Osteoblast (primary cell): ENCODE measurements around the gene ACBD4. TPM values are rescaled to one million over a fixed set of nuclear protein-coding genes. Genes with fewer than 3 reads are reported as not detected.

ENCODE experiments used
- DNase-seq: peaks from one replicate; pipeline ENCODE4 v3.0.0; 2011; ENCODE audit warnings: low spot score, mixed read lengths; ENCODE audit not compliant: insufficient read length; ENCODE audit errors: missing footprints
- H2AFZ ChIP-seq: 2 replicates; pipeline ENCODE4 v1.6.0; 2011; ENCODE audit warnings: mild to moderate bottlenecking, low read length
- H3K27ac ChIP-seq: 2 replicates; pipeline ENCODE4 v1.5.1; 2011; ENCODE audit warnings: mild to moderate bottlenecking, low read depth, low read length, moderate library complexity
- H3K27me3 ChIP-seq: 2 replicates; pipeline ENCODE4 v1.6.0; 2012; ENCODE audit warnings: mild to moderate bottlenecking, control low read depth, inconsistent platforms, low read length, moderate library complexity; ENCODE audit not compliant: insufficient read depth
- H3K36me3 ChIP-seq: 2 replicates; pipeline ENCODE4 v1.5.1; 2011; ENCODE audit warnings: mild to moderate bottlenecking, low read length, control low read depth, moderate library complexity; ENCODE audit not compliant: insufficient read depth
- H3K4me1 ChIP-seq: 2 replicates; pipeline ENCODE4 v1.5.1; 2011; ENCODE audit warnings: mild to moderate bottlenecking, low read length, control low read depth, moderate library complexity; ENCODE audit not compliant: insufficient read depth
- H3K4me2 ChIP-seq: 2 replicates; pipeline ENCODE4 v1.6.0; 2011; ENCODE audit warnings: mild to moderate bottlenecking, low read length; ENCODE audit not compliant: insufficient read depth
- H3K4me3 ChIP-seq: fragments of 200-600 bp; sonication (generic); 3 replicates; pipeline ENCODE4 v1.5.1; 2012; ENCODE audit warnings: mild to moderate bottlenecking, low read length, inconsistent platforms; ENCODE audit not compliant: insufficient read depth
- H3K79me2 ChIP-seq: 2 replicates; pipeline ENCODE4 v1.6.0; 2012; ENCODE audit warnings: mild to moderate bottlenecking, low read length, control low read depth, inconsistent platforms; ENCODE audit not compliant: insufficient read depth
- H3K9me3 ChIP-seq: 2 replicates; pipeline ENCODE4 v1.5.1; 2011; ENCODE audit warnings: low read depth, low read length, control low read depth
- H4K20me1 ChIP-seq: 2 replicates; pipeline ENCODE4 v1.6.0; 2012; ENCODE audit warnings: mild to moderate bottlenecking, low read length, control low read depth; ENCODE audit not compliant: insufficient read depth
- total RNA-seq: library from RNA; depleted of rRNA; stranded (reverse); fragments of >200 nt; gene quantifications from 2 replicates; pipeline ENCODE4 v1.2.3, GENCODE V29; 2012
- TF ChIP-seq, protein P1 (sequence below): IDR thresholded peaks from 2 replicates; pipeline ENCODE4 v1.5.1; 2011; ENCODE audit warnings: mild to moderate bottlenecking, low read depth, low read length, moderate library complexity; ENCODE audit errors: extremely low read depth

Gene ACBD4
- total RNA-seq, 1 donor = 4.7 TPM

DNA sequence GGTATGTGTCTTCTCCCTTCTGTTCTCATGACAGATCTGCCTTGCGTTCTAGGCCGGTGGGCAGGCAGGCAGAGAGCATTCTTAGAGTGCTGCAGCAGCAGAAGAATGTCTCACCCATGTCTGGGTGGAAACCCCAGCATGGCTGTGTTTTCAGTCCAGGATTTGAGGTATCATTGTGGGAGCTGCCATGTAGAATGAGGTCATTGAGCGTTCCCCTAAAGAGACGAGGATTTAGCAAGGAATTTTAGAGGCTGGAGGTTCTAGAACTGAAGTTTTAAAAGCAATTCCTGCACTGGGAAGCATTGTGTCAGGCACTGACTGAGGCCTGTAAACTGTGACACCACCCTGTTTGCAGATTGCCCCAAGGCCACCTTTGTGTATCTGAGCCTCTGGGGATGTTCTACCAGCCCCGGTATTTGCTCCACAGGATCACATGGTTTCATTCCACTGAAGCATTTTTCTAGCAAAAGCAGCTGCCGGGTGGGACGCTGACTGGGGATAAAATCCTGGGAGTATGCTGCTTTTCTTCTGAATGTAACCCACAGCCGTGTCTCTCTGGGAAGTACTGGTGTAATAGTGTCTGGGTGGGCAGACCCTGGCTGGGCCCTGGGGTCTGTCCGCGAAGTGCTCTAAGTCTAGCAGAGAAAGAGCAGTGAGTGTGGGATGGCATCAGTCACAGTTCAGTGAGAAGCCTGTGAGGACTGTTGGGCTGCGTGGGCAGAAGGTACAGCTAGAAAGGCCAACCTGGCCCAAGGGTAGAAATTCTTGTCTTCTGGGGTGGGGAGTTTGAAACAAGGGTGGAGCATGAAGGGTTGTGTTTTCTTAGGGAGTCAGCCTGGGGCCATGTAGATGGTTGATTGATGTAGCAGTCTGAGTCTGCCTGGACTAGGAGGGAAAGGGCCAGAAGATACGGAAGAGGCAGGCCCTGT lies 33.3 kb upstream of the ACBD4 start:
- H3K4me1 ChIP-seq = peaks cover 6% of the 10 kb centered on the region
- peaks cover 2% of the 10 kb centered on the region for H4K20me1 ChIP-seq
- no peaks in the 10 kb centered on the region for H3K27me3 ChIP-seq
- no peak overlapping the region for H2AFZ ChIP-seq
- no peaks in the 10 kb centered on the region for H3K9me3 ChIP-seq
- H3K4me3 ChIP-seq = no peak overlapping the region
- H3K79me2 ChIP-seq = peaks cover 16% of the 10 kb centered on the region
- H3K4me2 ChIP-seq = no peak overlapping the region
- TF ChIP-seq, protein P1, sequence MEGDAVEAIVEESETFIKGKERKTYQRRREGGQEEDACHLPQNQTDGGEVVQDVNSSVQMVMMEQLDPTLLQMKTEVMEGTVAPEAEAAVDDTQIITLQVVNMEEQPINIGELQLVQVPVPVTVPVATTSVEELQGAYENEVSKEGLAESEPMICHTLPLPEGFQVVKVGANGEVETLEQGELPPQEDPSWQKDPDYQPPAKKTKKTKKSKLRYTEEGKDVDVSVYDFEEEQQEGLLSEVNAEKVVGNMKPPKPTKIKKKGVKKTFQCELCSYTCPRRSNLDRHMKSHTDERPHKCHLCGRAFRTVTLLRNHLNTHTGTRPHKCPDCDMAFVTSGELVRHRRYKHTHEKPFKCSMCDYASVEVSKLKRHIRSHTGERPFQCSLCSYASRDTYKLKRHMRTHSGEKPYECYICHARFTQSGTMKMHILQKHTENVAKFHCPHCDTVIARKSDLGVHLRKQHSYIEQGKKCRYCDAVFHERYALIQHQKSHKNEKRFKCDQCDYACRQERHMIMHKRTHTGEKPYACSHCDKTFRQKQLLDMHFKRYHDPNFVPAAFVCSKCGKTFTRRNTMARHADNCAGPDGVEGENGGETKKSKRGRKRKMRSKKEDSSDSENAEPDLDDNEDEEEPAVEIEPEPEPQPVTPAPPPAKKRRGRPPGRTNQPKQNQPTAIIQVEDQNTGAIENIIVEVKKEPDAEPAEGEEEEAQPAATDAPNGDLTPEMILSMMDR = no peak
- H3K36me3 ChIP-seq = peaks cover 81% of the 10 kb centered on the region
- no peak overlapping the region for H3K27ac ChIP-seq
- peak; percentile 32 for DNase-seq

DNA sequence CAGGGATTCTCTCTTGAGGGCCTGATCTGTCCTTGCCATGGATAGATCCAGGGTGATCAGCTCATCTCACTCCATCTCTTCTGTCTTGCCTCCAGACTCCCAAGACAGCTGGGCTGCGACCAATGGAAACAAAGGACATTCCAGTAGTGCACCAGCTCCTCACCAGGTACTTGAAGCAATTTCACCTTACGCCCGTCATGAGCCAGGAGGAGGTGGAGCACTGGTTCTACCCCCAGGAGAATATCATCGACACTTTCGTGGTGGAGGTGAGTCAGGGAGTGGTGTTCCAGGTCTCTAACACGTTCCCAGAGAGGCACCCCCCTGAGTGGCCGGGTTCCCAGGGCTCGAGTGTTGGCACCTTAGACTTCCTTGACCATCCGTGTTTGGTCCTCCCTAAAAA lies 32.6 kb upstream of the ACBD4 start:
- Histone ChIP-seq H3K27me3 (no peaks in the 10 kb centered on the region), H3K9me3 (no peaks in the 10 kb centered on the region), H3K79me2 (peaks cover 15% of the 10 kb centered on the region), H4K20me1 (peaks cover 8% of the 10 kb centered on the region), H3K4me1 (peaks cover 6% of the 10 kb centered on the region), H3K36me3 (peaks cover 80% of the 10 kb centered on the region), H3K4me2 (no peak overlapping the region), H3K4me3 (no peak overlapping the region), H2AFZ (no peak overlapping the region), H3K27ac (no peak overlapping the region)
- DNase-seq = peak; percentile 55
- TF ChIP-seq, protein P1 = no peak

DNA sequence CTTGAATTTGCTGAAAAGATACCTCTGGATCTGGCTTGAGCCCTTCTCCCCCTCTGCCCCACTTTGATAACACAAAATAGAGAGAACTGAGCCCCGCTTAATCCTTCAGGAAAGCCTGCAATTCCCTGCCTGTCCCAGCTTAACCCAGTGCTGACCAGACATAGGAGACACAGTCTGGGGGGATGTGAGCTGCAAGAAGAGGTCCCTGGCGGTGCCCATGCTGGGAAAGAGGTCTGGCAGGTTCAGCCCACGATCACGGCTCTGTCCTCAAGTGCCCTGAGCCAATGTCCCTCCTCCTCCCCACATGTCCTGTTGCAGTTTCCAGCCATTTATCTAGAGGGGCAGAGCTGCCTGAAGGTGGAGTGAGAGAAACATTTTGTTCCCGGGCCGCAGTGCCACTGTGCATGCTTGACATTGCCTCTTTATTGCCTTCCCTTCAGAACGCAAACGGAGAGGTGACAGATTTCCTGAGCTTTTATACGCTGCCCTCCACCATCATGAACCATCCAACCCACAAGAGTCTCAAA lies 32.2 kb upstream of the ACBD4 start:
- no peaks in the 10 kb centered on the region for H3K9me3 ChIP-seq
- DNase-seq = peak; percentile 46
- peaks cover 6% of the 10 kb centered on the region for H3K4me1 ChIP-seq
- peaks cover 8% of the 10 kb centered on the region for H4K20me1 ChIP-seq
- no peaks in the 10 kb centered on the region for H3K27me3 ChIP-seq
- H3K4me2 ChIP-seq = no peak overlapping the region
- peaks cover 80% of the 10 kb centered on the region for H3K36me3 ChIP-seq
- H3K27ac ChIP-seq = no peak overlapping the region
- no peak overlapping the region for H2AFZ ChIP-seq
- H3K79me2 ChIP-seq = peaks cover 10% of the 10 kb centered on the region
- TF ChIP-seq, protein P1 = no peak
- H3K4me3 ChIP-seq = no peak overlapping the region

DNA sequence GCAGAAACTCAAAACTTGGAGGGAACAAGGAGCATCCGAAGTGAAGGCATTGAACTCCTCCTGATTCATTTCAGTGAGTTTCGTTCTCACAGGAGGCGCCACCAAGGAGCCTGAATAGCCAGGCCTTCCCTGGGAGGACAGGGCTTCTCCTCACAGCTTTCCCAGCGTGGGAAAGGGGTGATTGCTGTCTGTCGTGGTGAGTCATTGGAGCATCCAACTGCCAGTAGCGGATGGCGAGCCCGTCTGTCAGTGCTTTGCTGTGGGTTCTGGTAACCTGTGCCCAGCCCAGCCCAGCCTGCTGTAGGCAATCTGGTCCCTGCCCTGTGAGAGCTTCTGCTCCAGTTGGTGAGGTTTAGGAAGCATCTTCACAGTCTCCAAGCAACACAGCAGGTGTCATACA lies 31.5 kb upstream of the ACBD4 start:
- Histone ChIP-seq H3K4me2 (no peak overlapping the region), H3K9me3 (no peaks in the 10 kb centered on the region), H3K27ac (no peak overlapping the region), H4K20me1 (peaks cover 13% of the 10 kb centered on the region), H3K4me3 (no peak overlapping the region), H3K27me3 (no peaks in the 10 kb centered on the region), H3K4me1 (no peaks in the 10 kb centered on the region), H3K79me2 (peaks cover 9% of the 10 kb centered on the region), H2AFZ (no peak overlapping the region), H3K36me3 (peaks cover 78% of the 10 kb centered on the region)
- TF ChIP-seq, protein P1 = no peak
- peak; percentile 81 for DNase-seq
